NCI-H2196 treated with DMSO at 0.1 percent for 48 hours (cell line): Measurements from ENCODE around the gene SH3BP4.

Experiments
- DNase-seq: peaks from one replicate; lab custom pipeline; 2025; ENCODE audit not compliant: unreplicated experiment; lab: John Stamatoyannopoulos, UW

Gene SH3BP4

GRCh38 chr2:235037604-235038166 lies 85.9 kb downstream of the SH3BP4 start:
- no peak for DNase-seq

- no peak for DNase-seq
These were observed 89.6 kb downstream of the SH3BP4 start for GRCh38 chr2:235041221-235041917.

- DNase-seq: no peak
These were observed 90.2 kb downstream of the SH3BP4 start for GRCh38 chr2:235041918-235042575.

- no peak for DNase-seq
These were observed 91.0 kb downstream of the SH3BP4 start for GRCh38 chr2:235042576-235043515.

GRCh38 chr2:235043762-235044500 lies 92.1 kb downstream of the SH3BP4 start:
- no peak for DNase-seq

GRCh38 chr2:235044501-235045271 lies 92.9 kb downstream of the SH3BP4 start:
- DNase-seq: no peak

- DNase-seq: no peak
These were observed 93.6 kb downstream of the SH3BP4 start for GRCh38 chr2:235045336-235045972.

- no peak for DNase-seq
These were observed 94.1 kb downstream of the SH3BP4 start for GRCh38 chr2:235045973-235046343.

- DNase-seq: no peak
These were observed 94.8 kb downstream of the SH3BP4 start for GRCh38 chr2:235046589-235046988.

GRCh38 chr2:235047171-235048160 lies 95.6 kb downstream of the SH3BP4 start:
- DNase-seq: no peak

- DNase-seq: peak; percentile 31
These were observed 96.7 kb downstream of the SH3BP4 start for GRCh38 chr2:235048549-235048948.

GRCh38 chr2:235049069-235049468 lies 97.3 kb downstream of the SH3BP4 start:
- DNase-seq: no peak

- no peak for DNase-seq
These were observed 97.9 kb downstream of the SH3BP4 start for GRCh38 chr2:235049719-235050118.

- peak; percentile 93 for DNase-seq
These were observed 99.1 kb downstream of the SH3BP4 start for GRCh38 chr2:235050980-235051351.

GRCh38 chr2:235051436-235052260 lies 99.8 kb downstream of the SH3BP4 start:
- no peak for DNase-seq

GRCh38 chr2:235052514-235053354 lies 100.9 kb downstream of the SH3BP4 start:
- DNase-seq: no peak

- no peak for DNase-seq
These were observed 101.8 kb downstream of the SH3BP4 start for GRCh38 chr2:235053651-235054050.
